Islet precursor cell (in vitro differentiated cells): ENCODE data around the gene HMGN2.
"Not testable (repeated sequence)": the region's sequence is repeated elsewhere in the genome, so short reads cannot be mapped to it uniquely, and the experiment has no call there.

Source experiments
- DNase-seq: peaks from one replicate; pipeline ENCODE4 v3.0.0-alpha.2; 2018

Gene HMGN2

DNA sequence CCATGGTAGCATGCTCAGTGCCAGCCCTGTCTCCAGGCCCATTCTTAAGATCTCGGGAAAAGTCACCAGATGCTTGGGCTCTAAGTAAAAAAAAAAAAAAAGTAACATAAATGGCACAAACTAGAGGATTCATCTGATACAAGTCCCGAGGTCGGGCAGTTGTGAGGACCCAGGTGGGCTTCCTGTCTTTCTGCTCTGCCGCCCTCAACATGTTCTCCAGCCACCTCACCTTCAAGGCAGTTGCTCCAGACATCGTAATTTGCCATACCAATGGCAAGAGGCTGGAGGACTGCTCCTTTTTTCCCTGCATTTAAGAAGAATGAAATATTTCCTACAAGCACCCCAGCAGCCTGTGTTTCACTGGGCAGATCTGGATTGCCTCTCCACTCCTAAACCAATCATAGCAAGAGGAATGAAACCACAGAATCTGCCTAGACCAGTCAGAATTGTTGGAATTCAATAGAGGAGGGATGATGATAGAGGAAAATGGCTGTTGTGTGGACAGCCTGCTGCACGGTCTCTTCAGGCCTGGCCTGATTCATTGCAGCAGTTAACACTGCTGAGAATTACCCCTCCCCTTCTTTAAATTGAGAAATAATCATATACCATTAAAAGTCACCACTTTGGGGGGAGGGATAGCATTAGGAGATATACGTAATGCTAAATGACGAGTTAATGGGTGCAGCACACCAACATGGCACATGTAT, 5.4 kb downstream of the HMGN2 start:
- DNase-seq: peak; percentile 57

DNA sequence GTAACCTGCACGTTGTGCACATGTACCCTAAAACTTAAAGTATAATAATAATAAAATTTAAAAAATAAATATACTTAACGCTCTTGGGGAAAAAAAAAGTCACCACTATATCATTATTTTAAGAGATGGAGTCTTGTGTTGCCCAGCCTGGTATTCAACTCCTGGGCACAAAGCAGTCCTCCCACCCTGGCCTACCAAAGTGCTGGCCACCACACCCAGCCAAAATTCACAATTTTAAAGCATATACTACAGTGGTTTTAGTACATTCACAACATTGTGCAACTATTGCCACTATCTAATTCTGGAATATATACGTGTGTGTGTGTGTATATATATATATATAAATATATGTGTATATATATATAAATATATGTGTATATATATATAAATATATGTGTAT, 5.9 kb downstream of the HMGN2 start:
- no peak for DNase-seq

DNA sequence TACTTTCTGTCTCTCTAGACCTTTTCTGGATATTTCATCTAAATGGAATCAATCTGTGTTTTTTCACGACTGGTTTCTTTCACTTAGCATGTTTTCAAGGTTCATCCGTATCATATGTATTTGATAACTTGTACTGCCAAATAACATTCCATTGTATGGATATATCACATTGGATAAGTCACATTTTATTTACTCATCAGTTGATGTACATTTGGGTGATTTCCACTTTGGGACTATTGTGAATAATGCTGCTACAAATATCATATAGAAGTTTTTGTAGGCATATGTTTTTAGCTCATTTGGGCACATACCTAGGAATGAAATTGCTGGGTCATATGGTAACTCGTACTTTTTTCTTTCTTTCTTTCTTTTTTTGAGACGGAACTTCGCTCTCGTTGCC, 6.7 kb downstream of the HMGN2 start:
- DNase-seq: no peak

DNA sequence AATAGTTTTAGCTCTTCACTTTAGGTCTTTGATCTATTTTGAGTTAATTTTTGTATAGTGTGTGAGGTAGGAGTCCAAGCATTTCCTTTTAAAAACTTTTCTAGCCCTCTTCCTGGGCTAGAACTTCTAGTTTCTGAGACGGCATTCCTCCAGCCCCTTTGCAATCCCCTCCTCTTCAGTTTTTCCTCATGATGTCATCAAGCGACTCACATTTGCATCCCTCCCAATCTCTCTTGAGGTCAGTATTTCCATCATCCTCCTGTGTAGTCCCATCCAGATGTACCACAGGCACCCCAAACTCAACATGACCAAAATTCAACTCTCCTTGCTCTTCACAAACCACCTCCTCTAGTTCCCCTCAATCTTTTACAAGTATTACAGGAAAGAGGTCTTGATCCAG, 10.7 kb downstream of the HMGN2 start:
- peak; percentile 62 for DNase-seq

DNA sequence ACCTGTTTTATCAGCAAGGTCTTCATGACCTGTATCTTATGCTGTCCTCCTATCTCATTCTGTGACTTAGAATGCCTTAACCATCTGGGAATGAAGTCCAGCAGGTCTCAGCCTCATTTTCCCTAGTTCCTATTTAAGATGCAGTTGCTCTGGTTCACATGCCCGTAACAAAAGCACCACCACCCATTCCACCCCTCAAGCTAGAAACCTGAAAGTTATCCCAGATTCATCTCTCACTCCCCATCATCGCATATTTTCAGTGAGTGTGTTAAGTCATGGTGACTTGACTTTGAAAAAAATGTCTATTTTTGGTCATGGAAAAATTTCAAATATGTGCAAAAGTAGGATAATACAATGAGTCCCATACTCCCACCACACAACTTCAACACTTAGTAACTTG, 11.7 kb downstream of the HMGN2 start:
- no peak for DNase-seq

DNA sequence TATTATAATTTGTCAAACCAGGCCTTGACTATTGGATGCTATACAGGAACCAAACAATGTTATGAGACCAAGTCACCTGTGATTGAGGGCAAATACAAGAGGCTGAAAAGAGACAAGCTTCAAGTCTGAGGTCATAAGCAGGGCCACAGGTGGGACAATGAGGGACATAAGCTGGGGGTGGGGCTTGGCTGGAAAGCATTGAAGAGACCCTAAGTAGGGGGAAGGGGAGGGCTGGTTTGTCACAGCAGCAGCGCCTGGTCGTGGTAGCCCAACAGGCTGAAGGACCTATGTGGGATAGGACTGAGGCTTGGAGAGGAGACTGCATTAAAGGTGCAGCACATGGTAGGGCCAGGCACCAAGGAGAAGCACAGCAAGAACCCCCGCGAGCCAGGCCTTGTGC, 17.9 kb downstream of the HMGN2 start:
- no peak for DNase-seq

DNA sequence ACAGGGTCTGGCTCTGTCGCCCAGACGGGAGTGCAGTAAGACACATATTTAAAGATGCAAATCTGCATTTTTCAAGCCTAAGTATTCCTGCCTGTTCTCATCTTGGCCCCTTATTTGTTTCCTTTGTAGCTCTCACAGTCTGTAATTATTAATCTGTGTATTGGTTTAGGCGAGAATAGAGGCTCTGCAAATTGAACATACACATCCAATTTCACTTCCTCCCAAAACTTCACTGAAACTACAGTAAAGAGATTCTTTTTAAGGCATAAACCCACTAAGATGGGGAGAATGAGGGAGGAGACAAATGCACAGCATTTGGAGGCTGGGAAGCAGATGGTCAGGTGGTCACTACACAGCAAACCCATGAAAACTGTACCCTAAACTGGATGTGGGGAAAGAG, 21.0 kb downstream of the HMGN2 start:
- DNase-seq: no peak

DNA sequence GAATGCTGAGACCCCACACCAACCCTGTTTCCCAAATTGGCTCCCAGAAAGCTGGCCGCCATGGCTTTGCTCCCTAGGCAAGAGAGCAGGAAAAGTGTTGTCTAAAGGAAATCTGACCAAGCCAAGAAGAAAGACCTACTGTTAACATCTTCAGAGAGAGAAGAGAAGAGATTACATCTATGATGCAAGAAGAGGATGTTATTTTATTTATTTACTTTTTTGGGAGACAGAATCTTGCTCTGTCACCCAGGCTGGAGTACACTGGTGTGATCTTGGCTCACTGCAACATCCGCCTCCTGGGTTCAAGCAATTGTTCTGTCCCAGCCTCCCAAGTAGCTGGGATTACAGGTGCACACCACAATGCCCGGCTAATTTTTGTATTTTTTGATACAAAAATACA, 21.7 kb downstream of the HMGN2 start:
- DNase-seq: no peak

DNA sequence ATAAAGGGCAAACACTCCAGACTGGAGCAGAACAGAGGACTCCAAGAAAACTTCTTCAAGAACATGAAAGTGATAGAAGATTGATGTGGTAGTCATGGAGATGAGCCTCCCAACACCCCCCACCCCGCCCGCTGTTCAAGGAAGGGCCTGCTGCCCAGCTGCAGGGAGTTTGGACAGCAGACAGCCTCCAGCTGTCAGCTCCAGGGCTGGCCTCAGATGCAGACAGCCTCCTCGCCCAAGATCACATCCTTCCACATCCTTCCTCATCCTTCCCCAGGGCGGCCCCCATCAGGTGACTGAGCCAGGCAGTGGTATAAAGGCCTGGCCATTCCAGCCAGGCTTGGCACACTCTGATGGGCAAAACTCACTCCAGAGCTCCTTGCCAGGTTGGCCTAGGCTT, 24.6 kb downstream of the HMGN2 start:
- no peak for DNase-seq

DNA sequence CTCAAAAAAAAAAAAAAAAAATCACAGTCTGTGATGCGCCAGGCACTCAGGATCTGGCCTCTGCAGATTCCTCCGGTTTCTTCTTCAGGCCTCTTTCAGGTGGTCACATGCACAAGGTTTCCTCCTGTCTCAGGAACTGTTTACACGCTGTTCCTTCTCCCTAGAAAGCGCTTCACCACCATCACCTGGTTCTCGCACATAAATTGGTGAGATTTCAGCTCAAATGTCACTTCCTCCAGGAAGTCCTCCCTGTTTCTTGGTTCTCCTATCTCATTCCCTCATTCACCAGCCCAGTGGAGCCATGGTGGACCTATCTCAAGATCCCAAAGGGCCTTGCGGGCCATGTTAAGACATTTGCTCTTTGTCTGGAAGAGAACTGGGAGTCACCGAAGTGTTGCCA, 26.7 kb downstream of the HMGN2 start:
- no peak for DNase-seq

DNA sequence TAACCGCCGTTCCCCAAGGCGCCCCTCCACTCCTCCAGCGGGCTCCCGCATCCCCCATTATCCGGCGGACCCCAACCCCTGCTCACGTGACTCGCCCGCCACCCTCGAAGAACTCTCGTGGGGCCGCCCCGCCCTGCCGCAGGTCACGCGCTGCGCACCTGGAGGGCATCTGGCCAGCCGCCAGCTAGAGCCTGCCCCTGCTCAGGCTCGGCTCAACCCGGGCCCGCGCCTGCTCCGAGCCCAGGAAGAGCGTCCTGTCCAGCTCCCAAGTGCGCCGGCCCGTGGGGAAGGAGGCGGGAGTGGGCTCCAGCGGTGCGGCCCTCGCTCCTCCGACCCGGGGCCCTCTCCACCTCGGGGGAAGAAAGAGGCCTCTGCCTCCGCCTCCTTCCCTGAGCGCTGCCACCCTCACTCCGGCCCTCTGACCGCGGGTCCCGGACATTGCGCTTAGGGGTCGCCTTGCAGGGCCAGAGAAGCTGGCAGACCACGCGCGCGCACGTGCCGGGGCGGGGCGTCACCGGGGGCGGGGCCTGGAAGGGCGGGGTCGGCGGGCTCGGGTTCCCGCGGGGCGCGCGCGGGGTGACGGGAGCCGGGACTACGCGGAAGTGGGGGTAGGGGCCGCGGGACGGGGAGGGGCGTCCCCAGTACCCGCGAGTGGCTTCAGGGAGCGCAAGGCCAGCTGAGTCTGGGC, 28.4 kb downstream of the HMGN2 start:
- peak; percentile 90 for DNase-seq

DNA sequence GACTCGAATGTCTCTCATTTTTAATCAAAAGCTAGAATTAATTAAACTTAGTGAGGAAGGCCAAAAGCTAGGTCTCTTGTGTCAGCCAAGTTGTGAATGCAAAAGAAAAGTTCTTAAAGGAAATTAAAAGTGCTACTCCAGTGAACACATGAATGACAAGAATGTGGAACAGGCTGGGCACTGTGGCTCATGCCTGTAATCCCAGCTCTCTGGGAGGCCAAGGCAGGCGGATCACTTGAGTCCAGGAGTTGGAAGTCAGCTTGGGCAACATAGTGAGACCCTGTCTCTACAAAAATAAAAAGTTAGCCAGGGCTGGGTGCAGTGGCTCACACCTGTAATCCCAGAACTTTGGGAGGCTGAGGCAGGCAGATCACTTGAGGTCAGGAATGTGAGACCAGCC, 38.5 kb downstream of the HMGN2 start:
- peak; percentile 63 for DNase-seq

DNA sequence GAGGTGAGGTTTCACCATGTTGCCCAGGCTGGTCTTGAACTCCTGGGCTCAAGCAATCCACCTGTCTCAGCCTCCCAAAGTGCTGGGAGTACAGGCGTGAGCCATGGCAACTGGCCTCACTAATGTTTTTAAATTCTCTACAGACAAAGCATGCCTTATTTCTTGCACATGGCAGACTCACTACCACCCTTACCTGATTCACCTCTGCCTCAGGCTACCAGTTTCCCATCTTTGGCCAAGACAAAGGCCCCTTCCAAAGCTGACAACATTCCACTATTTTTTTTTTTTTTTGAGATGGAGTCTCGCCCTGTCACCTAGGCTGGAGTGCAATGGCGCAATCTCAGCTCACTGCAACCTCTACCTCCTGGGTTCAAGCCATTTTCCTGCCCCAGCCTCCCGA, 43.6 kb downstream of the HMGN2 start:
- DNase-seq: not testable (repeated sequence)

DNA sequence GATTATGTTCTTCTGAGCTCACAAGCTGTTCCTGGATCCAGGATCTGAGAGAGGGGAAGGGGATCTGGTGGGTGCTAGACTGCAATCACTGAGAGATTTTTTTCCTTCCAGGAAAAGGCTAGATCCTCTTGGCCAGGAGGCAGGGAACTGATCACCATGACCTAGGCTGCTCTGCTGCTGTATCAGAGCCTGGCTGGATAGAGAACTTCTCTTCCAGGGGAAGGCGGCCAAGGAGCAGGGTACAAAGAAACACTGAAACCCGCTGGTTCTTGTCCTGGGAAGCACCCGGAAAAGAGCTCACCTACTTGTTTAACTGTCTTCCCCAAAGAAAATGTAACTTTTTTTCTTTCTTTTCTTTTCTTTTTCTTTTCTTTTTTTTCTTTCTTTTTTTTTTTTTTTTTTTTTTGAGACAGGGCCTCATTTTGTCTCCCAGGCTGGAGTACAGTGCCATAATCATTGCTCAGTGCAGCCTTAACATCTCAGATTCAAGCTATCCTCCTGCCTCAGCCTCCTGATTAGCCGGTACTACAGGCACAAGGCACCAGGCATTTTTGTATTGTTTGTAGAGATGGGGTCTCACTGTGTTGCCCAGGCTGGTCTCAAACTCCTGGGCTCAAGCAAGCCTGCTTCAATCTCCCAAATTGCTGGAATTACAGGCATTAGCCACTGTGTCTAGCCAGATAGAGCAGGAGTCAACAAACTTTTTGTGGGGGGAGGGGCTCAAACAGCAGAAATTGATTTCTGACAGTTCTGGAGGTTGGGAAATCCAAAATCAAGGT, 44.9 kb downstream of the HMGN2 start:
- DNase-seq: no peak

DNA sequence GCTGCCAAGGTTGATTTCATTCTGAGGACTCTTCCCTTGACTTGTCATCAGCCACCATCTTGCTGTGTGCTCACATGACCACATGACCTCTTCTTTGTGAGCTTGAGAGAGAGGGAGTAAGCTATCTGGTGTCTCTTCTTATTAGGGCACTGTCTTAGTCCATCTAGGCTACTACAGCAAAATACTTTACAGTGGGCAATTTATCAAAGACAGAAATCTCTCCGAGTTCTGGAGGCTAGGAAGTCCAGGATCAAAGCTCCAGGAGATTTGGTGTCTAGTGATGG, 45.5 kb downstream of the HMGN2 start:
- DNase-seq: no peak

DNA sequence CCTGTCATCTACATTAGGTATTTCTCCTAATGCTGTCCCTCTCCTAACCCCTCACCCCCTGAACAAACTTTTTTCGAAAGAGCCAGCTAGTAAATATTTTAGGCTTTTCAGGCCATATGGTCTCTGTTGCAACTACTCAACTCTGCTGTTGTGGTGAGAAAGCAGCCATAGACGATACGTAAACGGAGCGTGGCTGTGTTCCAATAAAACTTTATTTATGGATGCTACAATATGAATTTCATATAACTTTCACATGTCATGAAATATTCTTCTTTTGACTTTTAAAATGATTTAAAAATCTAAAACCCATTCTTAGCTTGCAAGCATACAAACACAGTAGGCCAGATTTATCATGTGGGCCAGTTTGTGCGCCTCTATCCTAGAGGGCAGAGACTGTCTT, 46.1 kb downstream of the HMGN2 start:
- DNase-seq: no peak

DNA sequence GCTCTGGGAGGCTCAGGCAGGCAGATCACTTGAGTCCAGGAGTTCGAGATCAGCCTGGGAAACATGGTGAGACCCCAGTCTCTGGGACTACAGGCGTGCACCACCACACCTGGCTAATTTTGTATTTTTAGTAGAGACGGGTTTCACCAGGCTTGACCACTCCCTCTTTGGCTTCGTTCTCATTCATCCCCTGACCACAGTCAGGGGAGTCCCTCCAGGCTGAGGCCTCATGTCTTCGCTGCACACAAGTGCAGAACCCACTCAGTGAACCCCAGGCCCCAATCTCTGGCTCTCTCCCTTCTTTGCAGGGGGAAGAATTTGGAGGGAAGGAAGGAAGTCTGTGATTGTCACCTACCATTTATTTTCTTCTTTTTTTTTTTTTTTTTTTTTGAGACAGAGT, 48.1 kb downstream of the HMGN2 start:
- no peak for DNase-seq

DNA sequence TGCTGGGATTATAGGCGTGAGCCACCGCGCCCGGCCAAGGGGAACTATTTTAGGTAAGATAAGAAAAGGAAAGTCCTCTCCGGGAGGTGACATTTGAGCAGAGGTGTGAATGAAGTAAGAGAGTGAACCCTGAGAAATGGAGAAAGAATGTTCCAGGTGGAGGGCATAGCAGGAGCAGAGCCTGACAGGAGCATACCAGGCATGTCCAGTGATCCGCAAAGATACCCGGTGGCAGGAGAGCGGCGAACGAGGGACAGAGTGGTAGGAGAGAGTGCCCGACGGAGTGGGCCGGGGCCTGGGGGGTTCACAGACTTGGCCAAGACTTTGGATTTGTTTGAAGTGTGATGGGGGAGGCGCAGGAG, 49.4 kb downstream of the HMGN2 start:
- no peak for DNase-seq

DNA sequence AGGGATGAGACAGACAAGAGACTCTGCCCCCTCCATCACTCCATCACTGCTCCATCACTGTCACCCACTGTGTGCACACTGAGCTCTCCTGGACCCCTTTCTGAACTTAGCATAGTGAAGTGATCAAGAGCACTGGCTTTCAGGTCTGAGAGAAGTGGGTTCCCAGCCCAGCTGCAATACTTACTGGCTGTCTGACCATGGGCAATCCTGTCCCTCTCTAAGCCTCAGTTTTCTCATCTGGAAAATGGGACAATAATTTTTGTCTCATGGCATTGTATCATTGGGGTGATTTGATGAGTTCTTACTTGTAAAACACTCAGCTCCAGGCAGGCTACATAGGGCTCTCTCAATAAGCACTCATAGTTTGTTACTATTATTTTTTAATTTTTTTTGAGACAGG, 49.8 kb downstream of the HMGN2 start:
- DNase-seq: no peak

DNA sequence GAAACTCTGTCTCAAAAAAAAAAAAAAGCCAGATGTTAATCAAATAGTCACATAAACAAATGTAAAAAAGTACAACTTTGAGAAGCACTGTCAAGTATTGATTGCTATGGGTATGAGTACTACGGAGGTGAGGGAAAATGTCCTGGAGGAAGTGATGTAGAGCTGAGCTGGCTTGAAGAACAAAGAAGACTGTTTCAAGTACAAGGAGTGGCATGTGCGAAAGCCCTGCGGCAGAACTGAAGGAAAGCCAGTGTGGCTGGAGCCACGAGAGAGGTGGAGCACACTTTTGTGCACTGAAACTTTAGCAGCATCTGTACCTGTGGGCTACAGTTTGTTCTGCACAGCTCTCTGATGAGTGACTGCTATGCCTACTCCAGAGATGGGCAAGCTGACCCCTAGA, 51.9 kb downstream of the HMGN2 start:
- DNase-seq: no peak
